SK-N-SH treated with all-trans-retinoic acid at 6 μM for 48 hours (cell line): ENCODE results near the gene NAT14.

Experiments
- ATAC-seq: fragments of 200-7000 bp; cut with Tn5 transposase; 3 replicates; pipeline ENCODE4 v1.9.1; 2020; ENCODE audit warnings: mild to moderate bottlenecking, moderate library complexity
- ARNTL ChIP-seq: fragments of 450-650 bp; formaldehyde crosslinking; IDR thresholded peaks from 2 replicates; pipeline ENCODE4 v1.5.0; 2020; ENCODE audit warnings: low read depth, mild to moderate bottlenecking, moderate library complexity, borderline replicate concordance
- BACH2 ChIP-seq: fragments of 250-450 bp; sonication (Bioruptor Pico); IDR thresholded peaks from 2 replicates; pipeline ENCODE4 v1.9.0; 2021; ENCODE audit warnings: mild to moderate bottlenecking, borderline replicate concordance
- CSDC2 ChIP-seq: fragments of 250-450 bp; sonication (Bioruptor Pico); IDR thresholded peaks from 2 replicates; pipeline ENCODE4 v1.5.0; 2020; ENCODE audit warnings: mild to moderate bottlenecking, moderate library complexity
- GLIS3 ChIP-seq: fragments of 250-450 bp; sonication (Bioruptor Pico); IDR thresholded peaks from 2 replicates; pipeline ENCODE4 v1.5.0; 2020; ENCODE audit warnings: mild to moderate bottlenecking, moderate library complexity
- ISL1 ChIP-seq: fragments of 250-450 bp; sonication (Bioruptor Pico); IDR thresholded peaks from 2 replicates; pipeline ENCODE4 v2.1.2; 2022; ENCODE audit warnings: mild to moderate bottlenecking, moderate library complexity
- OSR1 ChIP-seq: fragments of 250-450 bp; sonication (Bioruptor Pico); IDR thresholded peaks from 2 replicates; pipeline ENCODE4 v1.8.0; 2022; ENCODE audit warnings: moderate library complexity, mild to moderate bottlenecking, inconsistent platforms
- PATZ1 ChIP-seq: fragments of 250-450 bp; sonication (Bioruptor Pico); IDR thresholded peaks from 2 replicates; pipeline ENCODE4 v1.8.0; 2020; ENCODE audit warnings: mild to moderate bottlenecking, moderate library complexity, borderline replicate concordance
- POU6F1 ChIP-seq: fragments of 250-450 bp; sonication (Bioruptor Pico); IDR thresholded peaks from 2 replicates; pipeline ENCODE4 v1.8.0; 2021; ENCODE audit warnings: low read depth, mild to moderate bottlenecking, moderate library complexity, borderline replicate concordance
- PPARA ChIP-seq: fragments of 250-450 bp; sonication (Bioruptor Pico); IDR thresholded peaks from 2 replicates; pipeline ENCODE4 v1.5.0; 2020; ENCODE audit warnings: mild to moderate bottlenecking, borderline replicate concordance
- RARB ChIP-seq: fragments of 250-450 bp; sonication (Bioruptor Pico); IDR thresholded peaks from 2 replicates; pipeline ENCODE4 v1.8.0; 2021; ENCODE audit warnings: mild to moderate bottlenecking, moderate library complexity
- SNAI2 ChIP-seq: fragments of 250-450 bp; sonication (Bioruptor Pico); IDR thresholded peaks from 2 replicates; pipeline ENCODE4 v1.5.0; 2020; ENCODE audit warnings: mild to moderate bottlenecking, moderate library complexity
- TCF4 ChIP-seq: fragments of 250-450 bp; sonication (Bioruptor Pico); IDR thresholded peaks from 2 replicates; pipeline ENCODE4 v1.8.0; 2021; ENCODE audit warnings: mild to moderate bottlenecking, moderate library complexity, borderline replicate concordance
- TOX ChIP-seq: fragments of 250-450 bp; sonication (Bioruptor Pico); IDR thresholded peaks from 2 replicates; pipeline ENCODE4 v1.8.0; 2021; ENCODE audit warnings: mild to moderate bottlenecking, moderate library complexity, borderline replicate concordance
- ZC3H10 ChIP-seq: fragments of 250-450 bp; sonication (Bioruptor Pico); IDR thresholded peaks from 2 replicates; pipeline ENCODE4 v1.5.1; 2021; ENCODE audit warnings: mild to moderate bottlenecking, moderate library complexity
- ZFP3 ChIP-seq: fragments of 250-450 bp; sonication (Bioruptor Pico); IDR thresholded peaks from 2 replicates; pipeline ENCODE4 v1.5.0; 2020; ENCODE audit warnings: mild to moderate bottlenecking, moderate library complexity
- ZFP30 ChIP-seq: fragments of 450-650 bp; formaldehyde crosslinking; IDR thresholded peaks from 2 replicates; pipeline ENCODE4 v1.5.0; 2022; ENCODE audit warnings: mild to moderate bottlenecking, moderate library complexity
- ZNF565 ChIP-seq: fragments of 450-650 bp; formaldehyde crosslinking; conservative IDR thresholded peaks from 2 replicates; pipeline ENCODE4 v1.5.0; 2020; ENCODE audit warnings: low read depth, mild to moderate bottlenecking, moderate library complexity
- ZNF70 ChIP-seq: fragments of 450-650 bp; formaldehyde crosslinking; IDR thresholded peaks from 2 replicates; pipeline ENCODE4 v1.5.0; 2020; ENCODE audit warnings: mild to moderate bottlenecking, moderate library complexity
- ZNF8 ChIP-seq: fragments of 450-650 bp; formaldehyde crosslinking; IDR thresholded peaks from 2 replicates; pipeline ENCODE4 v1.5.0; 2020; ENCODE audit warnings: mild to moderate bottlenecking, moderate library complexity
- TF ChIP-seq, protein P1 (sequence below): fragments of 250-450 bp; sonication (Bioruptor Pico); IDR thresholded peaks from 2 replicates; pipeline ENCODE4 v1.5.1; 2021; ENCODE audit warnings: mild to moderate bottlenecking, moderate library complexity
- TF ChIP-seq, protein P2 (sequence below): fragments of 250-450 bp; sonication (Bioruptor Pico); IDR thresholded peaks from 2 replicates; pipeline ENCODE4 v1.5.1; 2020; ENCODE audit warnings: low read depth, mild to moderate bottlenecking, moderate library complexity
- TF ChIP-seq, protein P3 (sequence below): fragments of 250-450 bp; sonication (Bioruptor Pico); IDR thresholded peaks from 2 replicates; pipeline ENCODE4 v1.5.0; 2020; ENCODE audit warnings: mild to moderate bottlenecking, moderate library complexity

Gene NAT14

GRCh38 chr19:55535965-55536350, 51.0 kb downstream of the NAT14 start:
- TF ChIP-seq ZFP30 (CRISPR knock-in tag) = no peak
- no peak for TF ChIP-seq PPARA (CRISPR knock-in tag)
- no peak for TF ChIP-seq ZNF565 (CRISPR knock-in tag)
- no peak for TF ChIP-seq TOX (CRISPR knock-in tag)
- TF ChIP-seq TCF4 (CRISPR knock-in tag) = no peak
- no peak for TF ChIP-seq PATZ1 (CRISPR knock-in tag)
- no peak for TF ChIP-seq ARNTL (CRISPR knock-in tag)
- no peak for TF ChIP-seq RARB (CRISPR knock-in tag)
- TF ChIP-seq, protein P1, sequence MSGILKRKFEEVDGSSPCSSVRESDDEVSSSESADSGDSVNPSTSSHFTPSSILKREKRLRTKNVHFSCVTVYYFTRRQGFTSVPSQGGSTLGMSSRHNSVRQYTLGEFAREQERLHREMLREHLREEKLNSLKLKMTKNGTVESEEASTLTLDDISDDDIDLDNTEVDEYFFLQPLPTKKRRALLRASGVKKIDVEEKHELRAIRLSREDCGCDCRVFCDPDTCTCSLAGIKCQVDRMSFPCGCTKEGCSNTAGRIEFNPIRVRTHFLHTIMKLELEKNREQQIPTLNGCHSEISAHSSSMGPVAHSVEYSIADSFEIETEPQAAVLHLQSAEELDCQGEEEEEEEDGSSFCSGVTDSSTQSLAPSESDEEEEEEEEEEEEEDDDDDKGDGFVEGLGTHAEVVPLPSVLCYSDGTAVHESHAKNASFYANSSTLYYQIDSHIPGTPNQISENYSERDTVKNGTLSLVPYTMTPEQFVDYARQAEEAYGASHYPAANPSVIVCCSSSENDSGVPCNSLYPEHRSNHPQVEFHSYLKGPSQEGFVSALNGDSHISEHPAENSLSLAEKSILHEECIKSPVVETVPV (CRISPR knock-in tag) = no peak
- no peak for TF ChIP-seq CSDC2 (CRISPR knock-in tag)
- no peak for TF ChIP-seq ZC3H10 (CRISPR knock-in tag)
- TF ChIP-seq, protein P2, sequence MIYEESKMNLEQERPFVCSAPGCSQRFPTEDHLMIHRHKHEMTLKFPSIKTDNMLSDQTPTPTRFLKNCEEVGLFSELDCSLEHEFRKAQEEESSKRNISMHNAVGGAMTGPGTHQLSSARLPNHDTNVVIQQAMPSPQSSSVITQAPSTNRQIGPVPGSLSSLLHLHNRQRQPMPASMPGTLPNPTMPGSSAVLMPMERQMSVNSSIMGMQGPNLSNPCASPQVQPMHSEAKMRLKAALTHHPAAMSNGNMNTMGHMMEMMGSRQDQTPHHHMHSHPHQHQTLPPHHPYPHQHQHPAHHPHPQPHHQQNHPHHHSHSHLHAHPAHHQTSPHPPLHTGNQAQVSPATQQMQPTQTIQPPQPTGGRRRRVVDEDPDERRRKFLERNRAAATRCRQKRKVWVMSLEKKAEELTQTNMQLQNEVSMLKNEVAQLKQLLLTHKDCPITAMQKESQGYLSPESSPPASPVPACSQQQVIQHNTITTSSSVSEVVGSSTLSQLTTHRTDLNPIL (CRISPR knock-in tag) = no peak
- TF ChIP-seq BACH2 = no peak
- TF ChIP-seq OSR1 (CRISPR knock-in tag) = no peak
- no peak for TF ChIP-seq ZNF70 (CRISPR knock-in tag)
- TF ChIP-seq POU6F1 (CRISPR knock-in tag) = no peak
- TF ChIP-seq, protein P3, sequence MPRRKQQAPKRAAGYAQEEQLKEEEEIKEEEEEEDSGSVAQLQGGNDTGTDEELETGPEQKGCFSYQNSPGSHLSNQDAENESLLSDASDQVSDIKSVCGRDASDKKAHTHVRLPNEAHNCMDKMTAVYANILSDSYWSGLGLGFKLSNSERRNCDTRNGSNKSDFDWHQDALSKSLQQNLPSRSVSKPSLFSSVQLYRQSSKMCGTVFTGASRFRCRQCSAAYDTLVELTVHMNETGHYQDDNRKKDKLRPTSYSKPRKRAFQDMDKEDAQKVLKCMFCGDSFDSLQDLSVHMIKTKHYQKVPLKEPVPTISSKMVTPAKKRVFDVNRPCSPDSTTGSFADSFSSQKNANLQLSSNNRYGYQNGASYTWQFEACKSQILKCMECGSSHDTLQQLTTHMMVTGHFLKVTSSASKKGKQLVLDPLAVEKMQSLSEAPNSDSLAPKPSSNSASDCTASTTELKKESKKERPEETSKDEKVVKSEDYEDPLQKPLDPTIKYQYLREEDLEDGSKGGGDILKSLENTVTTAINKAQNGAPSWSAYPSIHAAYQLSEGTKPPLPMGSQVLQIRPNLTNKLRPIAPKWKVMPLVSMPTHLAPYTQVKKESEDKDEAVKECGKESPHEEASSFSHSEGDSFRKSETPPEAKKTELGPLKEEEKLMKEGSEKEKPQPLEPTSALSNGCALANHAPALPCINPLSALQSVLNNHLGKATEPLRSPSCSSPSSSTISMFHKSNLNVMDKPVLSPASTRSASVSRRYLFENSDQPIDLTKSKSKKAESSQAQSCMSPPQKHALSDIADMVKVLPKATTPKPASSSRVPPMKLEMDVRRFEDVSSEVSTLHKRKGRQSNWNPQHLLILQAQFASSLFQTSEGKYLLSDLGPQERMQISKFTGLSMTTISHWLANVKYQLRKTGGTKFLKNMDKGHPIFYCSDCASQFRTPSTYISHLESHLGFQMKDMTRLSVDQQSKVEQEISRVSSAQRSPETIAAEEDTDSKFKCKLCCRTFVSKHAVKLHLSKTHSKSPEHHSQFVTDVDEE (CRISPR knock-in tag) = no peak
- no peak for TF ChIP-seq ISL1 (CRISPR knock-in tag)
- no peak for ATAC-seq

- no peak for TF ChIP-seq PATZ1 (CRISPR knock-in tag)
- TF ChIP-seq SNAI2 = no peak
- TF ChIP-seq ARNTL (CRISPR knock-in tag) = no peak
- TF ChIP-seq, protein P1 (CRISPR knock-in tag) = no peak
- no peak for TF ChIP-seq GLIS3 (CRISPR knock-in tag)
- no peak for TF ChIP-seq OSR1 (CRISPR knock-in tag)
- TF ChIP-seq, protein P3 (CRISPR knock-in tag) = no peak
- TF ChIP-seq TCF4 (CRISPR knock-in tag) = no peak
- TF ChIP-seq ZFP3 (CRISPR knock-in tag) = no peak
- TF ChIP-seq TOX (CRISPR knock-in tag) = no peak
- TF ChIP-seq CSDC2 (CRISPR knock-in tag) = no peak
- no peak for TF ChIP-seq ZNF8 (CRISPR knock-in tag)
- no peak for TF ChIP-seq ISL1 (CRISPR knock-in tag)
- no peak for TF ChIP-seq ZNF565 (CRISPR knock-in tag)
- TF ChIP-seq ZNF70 (CRISPR knock-in tag) = no peak
- no peak for TF ChIP-seq PPARA (CRISPR knock-in tag)
- ATAC-seq = no peak
Observed at GRCh38 chr19:55536366-55536765, 51.4 kb downstream of the NAT14 start.
